Measurements from ENCODE around the gene IRAK2.
A peak's percentile ranks its signal among the peaks of the same experiment; 100 is the strongest.

IRAK2 gene

DNA sequence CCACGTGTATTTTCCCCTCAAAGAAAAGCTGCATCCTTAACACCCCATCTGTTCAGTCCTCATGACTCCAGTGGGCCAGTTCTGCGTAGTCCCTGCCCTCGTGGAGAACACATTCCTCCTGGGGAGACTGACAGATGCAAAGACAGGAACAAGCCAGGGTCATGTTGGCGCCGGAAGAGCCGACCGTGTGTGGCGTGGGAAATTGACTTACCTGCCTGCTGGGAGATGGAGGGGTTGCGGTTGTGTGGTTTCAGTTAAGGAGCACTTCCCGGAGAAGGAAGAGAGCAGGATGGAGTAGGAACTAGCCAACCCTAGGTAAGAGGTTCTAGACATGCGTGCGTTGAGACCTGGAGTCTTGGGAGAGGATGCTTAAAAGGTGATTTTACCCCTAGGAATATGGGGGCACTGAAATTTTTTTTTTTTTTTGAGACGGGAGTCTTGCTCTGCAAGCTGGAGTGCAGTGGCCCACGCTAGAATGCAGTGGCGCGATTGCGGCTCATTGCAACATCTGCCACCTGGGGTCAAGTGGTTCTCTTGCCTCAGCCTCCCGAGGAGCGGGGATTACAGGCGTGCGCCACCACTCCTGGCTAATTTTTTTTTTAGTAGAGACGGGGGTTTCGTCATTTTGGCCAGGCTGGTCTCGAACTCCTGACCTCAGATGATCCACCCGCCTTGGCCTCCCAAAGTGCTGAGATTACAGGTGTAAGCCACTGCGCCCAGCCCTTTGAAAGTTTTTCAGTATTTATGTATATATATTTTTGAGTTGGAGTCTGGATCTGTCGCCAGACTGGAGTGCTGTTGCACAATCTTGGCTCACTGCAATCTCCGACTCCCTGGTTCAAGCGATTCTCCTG, 21.8 kb upstream of the IRAK2 start:
- DNase-seq, result no peak
- in situ Hi-C loops (cut with HindIII; ENCODE audit: low pct_ligation_motif_present, low sequenced_read_pairs), result no loop called here
- Histone ChIP-seq H3K27ac (peak overlapping the region; percentile 78), H3K27me3 (replicated peaks) (no peaks in the 10 kb centered on the region), H3K4me3 (ENCODE audit: low read depth, low read length) (peak overlapping the region; percentile 79), H3K36me3 (replicated peaks) (peaks cover 8% of the 10 kb centered on the region)
- no peak for TF ChIP-seq CTCF (IDR thresholded peaks at IDR 0.05; ENCODE audit: low read depth, low read length, missing control alignments)

GRCh38 chr3:10145685-10146084, 19.0 kb upstream of the IRAK2 start:
- no peak for TF ChIP-seq CTCF (IDR thresholded peaks at IDR 0.05; ENCODE audit: low read depth, low read length, missing control alignments)

GRCh38 chr3:10149226-10149625, 15.5 kb upstream of the IRAK2 start:
- Histone ChIP-seq H3K4me3 (ENCODE audit: low read depth, low read length) (no peak overlapping the region), H3K36me3 (replicated peaks) (peaks cover 30% of the 10 kb centered on the region), H3K27ac (no peak overlapping the region), H3K27me3 (replicated peaks) (no peaks in the 10 kb centered on the region)
- TF ChIP-seq CTCF (IDR thresholded peaks at IDR 0.05; ENCODE audit: low read depth, low read length, missing control alignments), result no peak
- no peak for DNase-seq
- in situ Hi-C loops (cut with HindIII; ENCODE audit: low pct_ligation_motif_present, low sequenced_read_pairs), result no loop called here

More at GRCh38 chr3:10145685-10146084, 19.0 kb upstream of the IRAK2 start:
- Histone ChIP-seq H3K27ac (no peak overlapping the region), H3K36me3 (replicated peaks) (peaks cover 22% of the 10 kb centered on the region), H3K4me3 (ENCODE audit: low read depth, low read length) (no peak overlapping the region), H3K27me3 (replicated peaks) (no peaks in the 10 kb centered on the region)
- DNase-seq, result no peak
- in situ Hi-C loops (cut with HindIII; ENCODE audit: low pct_ligation_motif_present, low sequenced_read_pairs), result no loop called here

DNA sequence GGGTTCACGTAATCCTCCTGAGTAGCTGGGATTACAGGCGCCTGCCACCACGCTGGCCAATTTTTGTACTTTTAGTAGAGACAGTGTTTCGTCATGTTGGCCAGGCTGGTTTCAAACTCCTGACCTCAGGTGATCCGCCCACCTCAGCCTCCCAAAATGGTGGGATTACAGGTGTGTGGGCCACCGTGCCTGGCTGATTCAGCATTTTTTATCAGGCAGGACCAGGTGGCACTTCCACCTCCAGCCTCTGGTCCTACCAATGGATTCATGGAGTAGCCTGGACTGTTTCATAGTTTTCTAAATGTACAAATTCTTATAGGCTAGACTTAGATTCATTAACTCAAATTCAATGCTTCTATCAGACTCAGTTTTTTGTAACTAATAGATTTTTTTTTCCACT, 13.7 kb upstream of the IRAK2 start:
- no peak overlapping the region for H3K4me3 ChIP-seq (ENCODE audit: low read depth, low read length)
- H3K27ac ChIP-seq, result no peak overlapping the region
- TF ChIP-seq CTCF (IDR thresholded peaks at IDR 0.05; ENCODE audit: low read depth, low read length, missing control alignments), result no peak
- in situ Hi-C loops (cut with HindIII; ENCODE audit: low pct_ligation_motif_present, low sequenced_read_pairs), result no loop called here
- peaks cover 30% of the 10 kb centered on the region for H3K36me3 ChIP-seq (replicated peaks)
- no peak for DNase-seq
- H3K27me3 ChIP-seq (replicated peaks), result no peaks in the 10 kb centered on the region

DNA sequence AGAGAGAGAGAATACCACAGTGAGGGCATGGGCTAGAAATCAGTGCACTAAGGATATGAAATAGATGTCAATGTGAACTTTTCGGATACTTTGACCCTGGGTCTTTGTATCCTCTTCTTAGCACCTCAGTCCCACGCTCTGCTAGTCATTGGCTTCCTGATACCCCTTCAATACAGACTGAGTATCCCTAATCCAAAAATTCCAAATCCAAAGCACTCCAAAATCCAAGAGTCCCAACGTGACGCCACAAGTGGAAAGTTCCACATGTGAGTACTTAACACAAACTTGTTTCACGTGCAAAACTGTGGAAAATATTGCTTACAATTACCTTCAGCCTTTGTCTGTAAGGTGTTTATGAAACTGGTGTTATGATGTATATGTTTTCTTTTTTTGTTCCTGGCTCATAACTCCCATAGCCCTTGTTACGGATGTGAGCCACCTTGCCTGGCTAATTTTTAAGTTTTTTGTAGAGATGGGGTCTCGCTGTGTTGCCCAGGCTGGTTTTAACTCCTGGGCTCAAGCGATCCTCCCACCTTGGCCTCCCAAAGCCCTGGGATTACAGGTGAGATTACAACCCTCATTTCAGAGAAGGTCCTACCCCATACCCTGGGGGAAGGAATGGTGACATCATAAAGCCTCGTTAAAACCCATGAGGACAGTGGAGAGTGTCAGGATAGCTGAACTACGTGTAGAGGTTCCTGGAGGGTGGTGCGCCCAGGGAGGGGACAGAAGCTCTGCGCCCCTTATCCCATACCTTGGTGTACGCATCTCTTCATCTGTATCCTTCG, 10.2 kb upstream of the IRAK2 start:
- no peaks in the 10 kb centered on the region for H3K27me3 ChIP-seq (replicated peaks)
- DNase-seq, result no peak
- in situ Hi-C loops (cut with HindIII; ENCODE audit: low pct_ligation_motif_present, low sequenced_read_pairs), result no loop called here
- no peak overlapping the region for H3K4me3 ChIP-seq (ENCODE audit: low read depth, low read length)
- no peak overlapping the region for H3K27ac ChIP-seq
- H3K36me3 ChIP-seq (replicated peaks), result peaks cover 20% of the 10 kb centered on the region
- TF ChIP-seq CTCF (IDR thresholded peaks at IDR 0.05; ENCODE audit: low read depth, low read length, missing control alignments), result no peak
